ENCODE data around the gene HBB. TPM values are rescaled to one million over a fixed set of nuclear protein-coding genes. Genes with fewer than 3 reads are reported as not detected.
A peak's percentile ranks its signal among the peaks of the same experiment; 100 is the strongest.

Gene HBB
- total RNA-seq, 1 donor from 2014 or later, result not detected

- DNase-seq (ENCODE audit: low read depth), result no peak
These were observed 1.3 kb upstream of the HBB start for GRCh38 chr11:5228124-5228523.

- DNase-seq (ENCODE audit: low read depth), result no peak
These were observed 810 bp upstream of the HBB start for GRCh38 chr11:5227681-5228080.

GRCh38 chr11:5225480-5225871 is 1.4 kb downstream of the HBB start:
- no peak for DNase-seq (ENCODE audit: low read depth)

GRCh38 chr11:5224538-5225479 is 2.1 kb downstream of the HBB start:
- DNase-seq (ENCODE audit: low read depth), result no peak

GRCh38 chr11:5223686-5224085 is 3.2 kb downstream of the HBB start:
- no peak for DNase-seq (ENCODE audit: low read depth)

GRCh38 chr11:5223146-5223545 is 3.7 kb downstream of the HBB start:
- no peak for DNase-seq (ENCODE audit: low read depth)

GRCh38 chr11:5210376-5210885 is 16.4 kb downstream of the HBB start:
- DNase-seq (ENCODE audit: low read depth), result no peak

GRCh38 chr11:5204787-5205186 is 22.1 kb downstream of the HBB start:
- DNase-seq (ENCODE audit: low read depth), result peak; percentile 66

GRCh38 chr11:5203366-5203765 is 23.5 kb downstream of the HBB start:
- DNase-seq (ENCODE audit: low read depth), result no peak

- DNase-seq (ENCODE audit: low read depth), result no peak
These were observed 26.3 kb downstream of the HBB start, which contains the start of gene OR51V1 for GRCh38 chr11:5200582-5200981. Gene OR51V1, minus strand, starts transcription at chr11:5200682. Its CDS starts 0 bp downstream, at chr11:5200682.

GRCh38 chr11:5198285-5198684 is 28.6 kb downstream of the HBB start:
- DNase-seq (ENCODE audit: low read depth), result no peak

GRCh38 chr11:5197536-5197935 is 29.3 kb downstream of the HBB start:
- no peak for DNase-seq (ENCODE audit: low read depth)

- DNase-seq (ENCODE audit: low read depth), result no peak
These were observed 30.1 kb downstream of the HBB start for GRCh38 chr11:5196731-5197130.

- no peak for DNase-seq (ENCODE audit: low read depth)
These were observed 30.8 kb downstream of the HBB start for GRCh38 chr11:5196067-5196466.

GRCh38 chr11:5192738-5193137 is 34.1 kb downstream of the HBB start:
- DNase-seq (ENCODE audit: low read depth), result no peak

GRCh38 chr11:5188201-5188600 is 38.7 kb downstream of the HBB start:
- no peak for DNase-seq (ENCODE audit: low read depth)

- DNase-seq (ENCODE audit: low read depth), result peak; percentile 79
These were observed 48.6 kb downstream of the HBB start for GRCh38 chr11:5178046-5178837.

Other genes starting within 250 kb of the HBB start
- gene OR51L1, start 232.2 kb downstream of the HBB start, total RNA-seq, result not detected in 2 replicates
- gene OR52J3, start 180.5 kb downstream of the HBB start, total RNA-seq, result not detected in 2 replicates
- not detected in 2 replicates for gene OR52E2, start 167.4 kb downstream of the HBB start, total RNA-seq
- not detected in 2 replicates for gene OR52E1, start 157.5 kb downstream of the HBB start, total RNA-seq
- not detected in 2 replicates for gene OR52A5, start 88.7 kb downstream of the HBB start, total RNA-seq
- not detected in 2 replicates for gene OR52A1, start 72.3 kb downstream of the HBB start, total RNA-seq
- gene OR51V1, start 26.4 kb downstream of the HBB start, total RNA-seq, result not detected in 2 replicates
- gene HBD, start 7.4 kb upstream of the HBB start, total RNA-seq, result not detected in 2 replicates
- not detected in 2 replicates for gene HBG1, start 22.8 kb upstream of the HBB start, total RNA-seq
- not detected in 2 replicates for gene HBG2, start 27.7 kb upstream of the HBB start, total RNA-seq
- gene HBE1, start 42.9 kb upstream of the HBB start, total RNA-seq, result not detected in 2 replicates
- gene OR51B4, start 74.9 kb upstream of the HBB start, total RNA-seq, result not detected in 2 replicates
- 0.80 TPM in 1 of 2 replicates, not detected in the other for gene OR51B2, start 97.2 kb upstream of the HBB start, total RNA-seq
- gene OR51B5, start 116.5 kb upstream of the HBB start, total RNA-seq, result 0.21 and 0.29 TPM in 2 replicates
- gene OR51B6, start 124.4 kb upstream of the HBB start, total RNA-seq, result not detected in 2 replicates
- not detected in 2 replicates for gene OR51M1, start 156.7 kb upstream of the HBB start, total RNA-seq
- gene OR51Q1, start 195.0 kb upstream of the HBB start, total RNA-seq, result not detected in 2 replicates
- gene OR51I1, start 214.4 kb upstream of the HBB start, total RNA-seq, result not detected in 2 replicates
- not detected in 2 replicates for gene OR51I2, start 222.3 kb upstream of the HBB start, total RNA-seq